Activated naive CD4-positive, alpha-beta T cell treated with Interleukin-2 at 50 U/mL for 16 hours (primary cell): ENCODE results near the gene UFD1.

Experiments used
- DNase-seq: peaks from one replicate; pipeline ENCODE4 v3.0.0-alpha.2; 2020

Gene UFD1

DNA sequence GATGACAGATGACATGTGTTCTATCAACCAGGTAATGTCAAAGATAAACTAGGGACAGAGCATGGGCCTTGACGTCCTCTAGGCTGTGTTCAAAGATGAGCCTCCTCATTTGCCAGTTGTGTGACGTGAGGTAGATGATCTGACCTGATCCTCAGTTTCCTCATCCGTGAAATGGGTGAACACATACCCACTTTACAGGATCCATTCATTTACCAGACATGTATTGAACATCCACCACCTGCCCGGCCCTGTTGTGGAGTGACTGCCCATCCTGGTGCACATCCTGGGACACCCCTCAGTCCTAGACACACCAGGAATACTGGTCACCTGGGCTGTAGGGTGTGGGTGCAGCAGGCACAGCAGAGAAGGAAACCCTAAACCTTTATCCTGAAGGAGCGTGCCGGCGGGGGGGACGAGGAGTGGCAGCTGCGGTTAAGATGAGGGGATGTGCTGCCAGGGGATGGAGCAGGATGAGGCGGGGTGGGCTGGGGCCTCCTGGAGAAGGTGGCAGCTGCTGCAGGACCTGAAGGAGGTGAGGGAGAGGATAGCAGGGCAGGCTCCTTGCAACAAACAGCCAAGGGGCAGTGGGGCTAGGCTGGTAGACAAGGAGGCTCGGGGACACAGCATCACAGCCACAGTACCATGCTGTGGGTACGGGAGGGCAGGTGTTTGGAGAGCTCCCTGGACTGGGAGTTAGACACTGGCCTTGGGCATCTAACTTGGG, 36.8 kb upstream of the UFD1 start:
- no peak for DNase-seq

DNA sequence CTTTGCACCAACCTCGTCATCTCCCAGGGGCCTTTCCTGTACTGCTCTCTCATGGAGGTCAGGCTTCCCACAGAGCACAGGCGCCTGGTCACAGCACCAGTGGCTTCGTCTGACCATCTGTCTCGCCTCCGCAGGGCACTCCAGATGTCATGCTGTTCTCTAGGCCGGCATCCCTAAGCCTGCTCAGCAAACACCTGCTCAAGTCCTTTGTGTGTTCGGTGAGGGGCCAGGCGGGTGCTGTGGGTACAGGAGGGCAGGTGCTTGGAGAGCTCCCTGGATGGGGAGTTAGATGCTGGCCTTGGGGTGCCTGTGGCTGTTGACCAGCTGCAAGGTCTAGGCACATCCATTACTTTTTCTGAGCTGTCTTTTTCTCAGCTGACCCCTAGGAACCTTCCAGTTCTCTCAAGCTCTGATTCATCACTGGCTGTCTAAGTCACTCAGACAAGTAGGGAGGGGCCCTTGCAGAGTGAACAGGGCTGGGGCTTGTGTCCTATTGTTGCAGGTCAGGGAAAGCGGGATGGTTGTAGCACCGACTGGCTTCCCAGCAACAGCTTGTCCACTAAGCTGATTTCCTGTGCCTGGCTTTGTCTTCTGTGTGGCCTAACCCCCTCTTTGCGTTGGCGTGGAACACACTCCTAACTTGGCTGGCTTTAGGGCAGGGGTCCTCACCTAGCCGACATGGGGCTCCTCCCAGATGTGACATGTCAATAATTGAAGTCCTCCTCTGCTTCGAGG, 36.0 kb upstream of the UFD1 start:
- DNase-seq = no peak

DNA sequence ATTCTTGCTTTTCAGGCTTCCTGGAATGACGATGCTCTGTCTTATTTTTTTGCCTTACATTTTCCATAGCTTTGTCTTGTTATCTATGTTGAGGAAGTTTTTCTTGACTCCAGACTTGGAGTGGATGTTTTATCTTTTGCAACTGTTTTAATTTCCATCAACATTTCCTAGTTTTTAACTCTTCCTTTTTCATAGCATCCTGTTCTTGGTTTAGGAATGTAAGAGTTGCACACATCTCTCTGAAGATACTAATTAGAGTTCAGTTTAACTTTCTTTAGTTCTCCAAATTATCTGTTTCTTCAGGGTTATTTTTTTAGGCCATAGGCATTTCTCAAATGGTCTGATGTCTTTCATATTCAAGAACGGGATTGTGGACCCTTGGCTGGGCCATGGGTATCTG, 34.8 kb upstream of the UFD1 start:
- no peak for DNase-seq

DNA sequence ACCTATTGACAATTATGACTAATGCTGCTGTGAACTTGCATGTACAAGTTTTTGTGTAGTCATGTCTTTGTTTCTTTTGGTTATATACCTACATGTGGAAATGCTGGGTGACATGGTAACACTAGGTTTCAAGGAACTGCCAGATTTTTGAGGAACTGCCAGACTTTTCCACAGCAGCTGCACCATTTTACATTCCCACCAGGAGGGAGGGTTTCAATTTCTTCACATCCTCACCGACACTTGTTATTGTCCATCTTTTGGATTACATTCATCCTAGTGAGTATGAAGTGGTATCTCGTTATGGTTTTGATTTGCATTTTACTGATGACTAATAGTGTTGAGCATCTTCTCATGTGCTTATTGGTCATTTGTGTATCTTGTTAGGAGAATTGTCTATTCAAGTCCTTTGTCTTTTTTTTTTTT, 31.9 kb upstream of the UFD1 start:
- no peak for DNase-seq

DNA sequence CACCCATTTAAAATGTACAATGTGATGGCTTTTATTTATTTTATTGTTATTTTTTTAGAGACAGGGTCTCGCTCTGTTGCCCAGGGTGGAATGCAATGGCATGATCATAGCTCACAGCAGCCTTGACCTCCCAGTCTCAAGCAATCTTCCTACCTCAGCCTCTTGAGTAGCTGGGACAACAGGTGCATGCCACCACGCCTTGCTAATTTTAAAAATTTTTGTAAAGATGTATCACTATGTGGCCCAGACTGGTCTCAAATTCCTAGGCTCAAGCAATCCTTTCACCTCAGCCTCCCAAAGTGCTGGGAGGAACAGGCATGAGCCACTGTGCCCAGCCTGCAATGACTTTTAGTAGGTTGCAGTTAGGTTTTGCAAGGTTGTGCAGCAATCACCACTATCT, 30.9 kb upstream of the UFD1 start:
- no peak for DNase-seq

DNA sequence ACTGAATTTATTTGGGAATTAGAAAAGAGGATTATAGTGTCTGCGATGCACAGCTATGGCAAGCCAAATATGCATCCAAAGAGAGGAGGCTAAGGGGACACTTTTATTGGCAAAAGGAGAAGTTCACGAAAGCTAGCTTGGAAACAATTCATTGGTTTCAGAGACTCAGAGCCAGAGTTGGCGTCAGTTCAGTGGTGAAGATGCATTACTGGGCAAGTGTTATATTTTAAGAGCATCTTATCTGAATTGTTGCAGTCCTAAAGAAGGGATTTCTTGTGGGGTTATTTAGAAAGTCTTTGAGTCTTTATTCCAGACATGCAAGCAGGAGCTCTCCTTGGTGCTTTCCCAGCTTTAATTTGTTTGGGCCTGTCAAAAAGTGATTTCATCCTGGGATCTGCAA, 30.2 kb upstream of the UFD1 start:
- DNase-seq = no peak

DNA sequence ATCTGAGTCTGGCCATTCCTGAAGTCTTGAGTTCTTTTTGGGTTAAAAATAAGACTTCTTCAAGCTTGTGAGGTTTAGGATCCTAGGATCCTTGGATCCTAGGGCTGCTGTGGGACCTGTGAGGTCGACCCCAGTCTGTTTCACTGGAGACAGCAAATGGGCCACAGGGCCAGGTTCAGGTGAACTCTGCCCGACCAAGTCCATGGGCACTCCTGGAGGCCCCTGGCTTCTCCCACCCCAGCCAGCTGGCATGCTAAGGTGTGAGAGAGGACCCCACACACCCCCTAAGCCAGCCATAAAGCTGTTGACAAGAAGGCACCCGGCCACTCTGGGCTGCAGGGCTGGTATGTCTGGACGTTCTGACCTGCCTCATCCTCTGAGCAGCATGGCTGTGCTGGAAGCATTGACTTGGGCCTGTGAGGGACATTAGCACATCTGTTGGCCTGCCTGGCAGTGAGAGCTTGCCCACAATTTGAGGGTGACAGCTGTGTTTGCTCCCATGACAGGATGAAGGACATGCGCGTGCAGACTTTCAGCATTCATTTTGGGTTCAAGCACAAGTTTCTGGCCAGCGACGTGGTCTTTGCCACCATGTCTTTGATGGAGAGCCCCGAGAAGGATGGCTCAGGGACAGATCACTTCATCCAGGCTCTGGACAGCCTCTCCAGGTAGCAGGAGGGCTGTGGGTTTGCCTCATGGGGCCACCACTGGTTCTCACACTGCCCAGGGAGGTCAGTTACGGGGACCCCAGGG, 29.2 kb upstream of the UFD1 start:
- no peak for DNase-seq

DNA sequence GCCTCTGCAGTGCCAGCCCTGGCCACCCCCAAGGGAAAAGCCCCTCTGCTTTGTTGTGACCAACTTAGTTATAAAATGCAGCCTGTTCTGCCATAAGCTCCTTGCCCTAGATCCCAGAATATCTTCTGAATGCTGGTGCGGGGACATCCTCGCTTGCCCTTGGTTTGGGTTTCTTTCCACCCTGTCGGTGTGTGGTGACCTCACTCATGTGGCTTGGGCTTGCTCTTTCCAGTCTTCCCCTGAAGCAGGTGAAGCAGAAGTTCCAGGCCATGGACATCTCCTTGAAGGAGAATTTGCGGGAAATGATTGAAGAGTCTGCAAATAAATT, 28.5 kb upstream of the UFD1 start:
- no peak for DNase-seq

DNA sequence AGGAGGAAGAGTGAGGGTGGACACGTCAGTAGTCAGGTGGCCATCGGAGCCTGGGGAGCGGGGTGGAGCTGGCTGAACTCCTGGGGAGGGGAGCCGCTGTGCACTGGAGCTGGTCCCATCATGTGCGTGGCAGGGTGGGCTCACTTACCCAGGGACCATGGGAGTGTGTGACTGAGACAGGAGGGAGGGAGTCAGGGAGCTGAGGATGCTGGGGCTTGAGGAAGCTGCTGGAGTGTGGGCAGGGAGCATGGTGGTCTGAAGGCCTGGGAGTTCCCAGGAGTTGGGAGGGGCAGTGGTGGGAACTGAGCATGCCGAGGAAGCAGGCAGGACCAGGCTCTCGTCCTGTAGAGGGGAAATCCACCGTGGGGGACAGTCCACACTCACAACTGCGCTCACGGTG, 27.2 kb upstream of the UFD1 start:
- DNase-seq = no peak

DNA sequence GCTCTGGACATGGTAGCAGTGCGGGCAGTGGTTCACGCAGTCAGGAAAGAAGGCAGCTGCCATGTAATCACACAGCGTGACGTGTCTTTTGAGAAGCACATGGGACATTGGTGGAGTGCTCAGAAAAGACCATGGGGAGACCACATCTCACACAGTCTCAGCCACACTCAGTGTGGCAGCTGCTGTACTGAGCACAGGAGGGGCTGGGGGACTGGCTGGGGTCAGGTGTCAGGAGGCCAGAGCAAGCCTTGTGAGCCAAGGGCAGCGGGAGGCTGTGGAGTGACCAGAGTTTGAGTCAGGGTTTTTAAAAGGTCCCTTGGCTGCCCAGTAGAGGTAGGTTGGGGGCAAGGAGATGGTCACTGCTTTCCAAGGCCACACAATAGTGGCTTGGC, 26.7 kb upstream of the UFD1 start:
- no peak for DNase-seq

DNA sequence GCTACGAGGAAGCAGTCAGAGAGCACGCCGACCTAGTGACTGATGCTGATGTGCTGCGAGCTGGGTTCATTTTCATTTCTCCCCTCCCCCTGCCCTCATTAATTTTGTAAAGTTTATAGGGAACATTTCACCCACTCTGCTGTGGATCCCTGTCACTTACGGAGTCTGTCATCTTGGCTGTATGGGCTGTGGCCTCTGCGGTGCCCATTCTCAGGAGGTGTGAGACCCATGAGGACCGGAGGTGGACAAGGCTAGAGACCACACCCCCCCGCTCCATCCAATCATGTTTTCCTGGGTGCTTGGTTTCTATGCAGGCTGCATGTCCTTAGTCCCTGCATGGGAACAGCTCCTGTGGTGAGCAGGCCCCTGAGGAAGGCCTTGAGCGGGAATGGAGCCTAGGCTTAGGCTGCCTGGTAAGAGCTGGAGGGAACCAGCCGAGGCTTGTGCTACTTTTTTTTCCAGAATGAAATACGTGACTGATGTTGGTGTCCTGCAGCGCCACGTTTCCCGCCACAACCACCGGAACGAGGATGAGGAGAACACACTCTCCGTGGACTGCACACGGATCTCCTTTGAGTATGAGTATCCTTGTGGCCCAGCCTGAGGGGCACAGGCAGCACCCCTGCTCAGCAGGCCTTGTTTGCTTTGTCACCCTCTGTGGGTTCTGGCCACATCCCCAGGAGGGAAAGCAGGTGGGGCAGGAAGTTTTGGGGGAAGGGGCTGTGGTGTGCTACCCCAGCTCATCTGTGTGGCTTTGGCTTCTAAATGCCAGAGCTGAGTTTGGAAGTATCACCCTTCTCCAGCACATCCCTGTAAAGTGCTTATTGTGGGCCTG, 26.1 kb upstream of the UFD1 start:
- no peak for DNase-seq

DNA sequence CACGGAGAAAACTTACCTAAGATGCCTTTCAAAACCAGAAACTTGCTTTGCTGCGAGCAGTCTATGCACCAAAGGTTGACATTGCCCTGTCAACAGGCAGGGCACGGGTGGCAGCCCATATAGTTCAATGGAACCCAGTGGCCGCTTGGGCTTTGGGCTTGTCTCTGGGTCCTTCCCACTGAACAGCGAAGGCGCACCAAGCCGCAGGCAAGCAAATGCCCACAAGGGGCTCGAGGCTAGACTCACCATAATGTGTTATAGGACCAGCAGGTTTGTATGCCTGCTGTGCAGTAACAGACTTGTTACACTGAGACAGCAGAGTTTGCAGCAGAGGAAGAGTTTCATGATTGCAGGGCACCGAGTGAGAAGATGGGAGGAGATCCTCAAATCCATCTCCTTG, 24.9 kb upstream of the UFD1 start:
- no peak for DNase-seq

DNA sequence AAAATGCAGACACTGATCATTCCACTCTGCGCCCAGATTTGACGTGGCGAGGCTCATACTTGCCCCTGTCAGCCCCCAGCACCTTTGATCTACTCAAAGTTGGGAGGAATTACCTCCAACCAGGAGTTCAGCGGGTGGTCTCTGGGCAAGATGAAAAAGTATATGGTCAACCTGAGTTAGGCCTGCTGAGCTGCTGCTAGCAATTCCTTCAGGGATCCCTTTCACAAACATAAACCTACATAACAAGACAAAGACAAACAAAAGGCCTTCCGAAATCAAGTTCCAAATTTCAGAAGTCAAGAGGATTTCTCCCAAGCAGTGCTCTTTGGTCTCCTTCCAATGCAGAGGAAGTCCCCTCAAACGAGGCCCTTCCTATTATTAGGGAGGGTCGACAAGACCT, 24.4 kb upstream of the UFD1 start:
- DNase-seq = no peak

DNA sequence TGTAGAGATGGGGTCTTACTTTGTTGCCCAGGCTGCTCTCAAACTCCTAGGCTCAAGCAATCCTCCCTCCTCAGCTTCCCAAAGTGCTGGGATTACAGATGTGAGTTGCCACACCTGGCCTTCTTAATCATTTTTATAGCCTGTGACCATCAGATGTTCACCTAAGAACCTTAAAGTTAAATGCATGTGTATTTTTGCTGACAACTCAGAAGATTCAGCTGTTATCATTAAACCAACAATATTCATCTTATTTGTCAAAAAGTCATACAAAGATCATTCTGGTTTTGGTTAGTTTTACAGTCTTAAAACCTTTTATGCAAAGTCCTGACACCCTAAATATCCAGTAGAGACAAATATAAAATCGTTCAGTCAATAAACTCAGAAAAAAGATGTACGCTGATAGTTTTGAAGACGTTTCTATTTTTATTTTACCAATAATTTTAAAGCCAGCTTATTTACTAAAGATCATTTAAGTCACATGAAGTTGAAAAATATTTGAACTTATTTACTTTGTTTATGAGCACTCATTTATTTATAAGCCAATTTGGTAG, 23.0 kb upstream of the UFD1 start:
- no peak for DNase-seq

DNA sequence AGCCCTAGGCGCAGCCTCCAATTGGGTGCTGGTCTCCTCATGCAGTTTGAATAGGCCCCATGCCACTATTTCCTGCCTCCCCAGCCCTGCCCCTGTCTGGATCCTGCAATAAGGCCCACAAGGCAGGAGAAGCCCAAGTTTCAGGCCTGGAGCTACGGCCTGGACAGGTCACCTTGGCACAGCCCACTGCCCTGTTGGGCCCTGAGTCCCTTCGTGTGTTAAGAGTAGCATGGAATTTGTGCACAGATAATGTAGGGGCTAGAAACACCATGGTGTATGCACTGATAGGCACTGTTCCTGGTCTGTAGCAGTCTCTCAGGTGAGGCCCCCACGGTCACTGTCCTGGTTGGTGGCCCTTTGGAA, 20.9 kb upstream of the UFD1 start:
- DNase-seq = no peak

DNA sequence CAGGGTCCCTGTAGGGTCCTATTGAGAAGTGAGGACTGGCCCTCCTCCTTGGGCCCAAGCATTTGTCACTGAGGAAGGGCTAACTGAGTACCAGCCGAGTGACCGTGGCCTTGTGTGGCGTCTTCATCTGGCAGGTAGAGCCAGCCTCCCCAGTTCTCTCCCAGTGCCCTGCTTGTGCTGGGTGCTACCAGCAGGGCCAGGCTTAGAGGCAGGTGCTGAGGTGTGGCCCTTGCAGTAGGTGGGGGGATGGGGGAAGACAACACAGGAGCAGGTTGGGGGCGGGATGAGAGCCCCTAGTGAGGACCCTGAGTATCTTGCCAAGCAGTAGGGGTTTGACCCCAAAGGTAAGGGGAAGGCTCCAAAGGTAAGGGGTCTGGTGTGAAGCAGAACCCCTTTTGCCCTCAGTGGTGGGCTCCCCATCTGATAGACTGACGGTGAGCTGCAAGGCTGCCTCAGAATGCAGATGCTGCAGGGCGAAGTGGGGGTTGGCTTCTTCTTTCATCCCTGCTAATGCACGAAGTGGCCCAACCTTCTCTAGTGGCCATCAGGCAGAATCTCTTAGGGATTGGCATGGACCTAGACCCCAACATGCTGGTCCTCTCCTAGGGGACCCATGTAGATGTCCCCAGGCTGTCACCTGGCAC, 20.4 kb upstream of the UFD1 start:
- DNase-seq = no peak

DNA sequence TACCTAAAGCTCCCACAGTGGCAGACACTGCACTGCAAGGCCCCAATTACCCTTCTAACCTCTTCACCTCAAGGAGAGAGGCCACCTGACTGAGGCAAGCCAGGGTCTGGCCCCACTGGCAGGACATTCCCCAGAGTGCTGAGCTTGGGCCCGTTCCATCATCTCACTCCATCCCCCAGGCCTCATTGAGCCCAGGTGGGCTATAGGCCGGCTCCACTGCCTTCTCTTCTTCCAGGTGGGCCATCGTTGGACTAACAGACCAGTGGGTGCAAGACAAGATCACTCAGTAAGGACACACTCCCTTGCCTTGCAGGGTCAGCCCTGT, 19.8 kb upstream of the UFD1 start:
- DNase-seq = no peak

DNA sequence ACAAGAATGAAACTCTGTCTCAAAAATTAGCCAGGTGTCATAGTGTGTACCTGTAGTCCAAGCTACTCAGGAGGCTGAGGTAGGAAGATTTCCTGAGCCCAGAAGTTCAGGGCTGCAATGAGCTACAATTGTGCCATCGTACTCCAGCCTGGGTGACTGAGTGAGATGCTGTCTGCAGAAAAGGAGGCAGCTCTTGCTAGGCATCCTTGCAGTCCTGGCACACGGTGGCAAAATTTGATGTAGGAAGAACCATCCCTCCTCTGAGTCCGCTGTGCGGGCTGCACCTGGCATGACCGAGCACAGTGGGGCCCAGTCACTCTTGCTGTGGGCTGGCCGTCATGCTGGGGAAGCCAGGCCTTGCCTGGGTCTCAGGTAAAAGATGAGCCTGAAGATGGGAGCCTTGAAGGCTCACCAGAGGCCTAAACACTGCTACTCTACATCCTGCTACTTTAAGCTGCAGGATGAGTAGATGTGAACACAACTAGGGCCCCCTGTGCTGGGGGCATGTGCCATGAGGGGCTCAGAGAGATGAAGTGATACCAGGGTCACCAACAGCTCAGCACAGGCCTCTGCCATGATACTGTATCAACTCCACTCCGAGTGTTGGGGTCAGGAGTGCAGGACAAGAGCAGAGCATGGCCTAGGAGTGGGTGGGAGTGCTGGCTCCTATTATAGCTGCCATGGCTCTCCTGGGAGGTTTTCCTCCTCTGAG, 19.3 kb upstream of the UFD1 start:
- DNase-seq = no peak

DNA sequence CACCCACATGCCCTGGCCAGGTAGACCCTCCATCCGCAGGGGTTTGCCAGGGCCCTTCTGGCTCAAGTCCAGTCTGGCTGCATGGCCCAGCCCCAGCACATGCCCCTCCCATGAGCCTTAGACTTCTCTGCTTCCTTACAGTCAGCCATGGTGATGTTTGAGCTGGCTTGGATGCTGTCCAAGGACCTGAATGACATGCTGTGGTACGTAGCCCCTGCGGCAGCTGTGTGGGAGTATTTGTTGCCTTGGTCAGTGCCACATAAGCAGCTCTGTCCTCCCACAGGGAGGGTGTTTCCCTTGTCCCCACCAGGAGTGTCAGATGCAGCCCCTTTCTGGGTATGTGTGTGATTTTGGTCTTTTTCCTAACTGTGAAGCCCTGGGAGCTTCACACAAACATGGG, 18.3 kb upstream of the UFD1 start:
- no peak for DNase-seq

DNA sequence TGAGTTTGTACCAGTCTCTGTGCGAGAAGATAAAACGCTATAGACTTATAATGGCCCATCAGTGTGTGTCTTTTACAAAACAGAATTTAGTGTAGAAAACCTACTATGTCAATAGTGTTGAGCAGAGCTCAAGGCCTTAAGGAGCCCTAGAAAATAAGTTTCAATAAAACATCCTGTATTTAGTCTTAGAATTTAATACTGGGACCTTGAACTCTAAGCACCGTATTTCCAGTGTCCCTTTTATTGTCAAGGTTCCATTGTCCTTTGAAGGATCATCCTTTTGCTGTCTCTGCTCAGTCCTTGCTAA, 17.3 kb upstream of the UFD1 start:
- DNase-seq = no peak

DNA sequence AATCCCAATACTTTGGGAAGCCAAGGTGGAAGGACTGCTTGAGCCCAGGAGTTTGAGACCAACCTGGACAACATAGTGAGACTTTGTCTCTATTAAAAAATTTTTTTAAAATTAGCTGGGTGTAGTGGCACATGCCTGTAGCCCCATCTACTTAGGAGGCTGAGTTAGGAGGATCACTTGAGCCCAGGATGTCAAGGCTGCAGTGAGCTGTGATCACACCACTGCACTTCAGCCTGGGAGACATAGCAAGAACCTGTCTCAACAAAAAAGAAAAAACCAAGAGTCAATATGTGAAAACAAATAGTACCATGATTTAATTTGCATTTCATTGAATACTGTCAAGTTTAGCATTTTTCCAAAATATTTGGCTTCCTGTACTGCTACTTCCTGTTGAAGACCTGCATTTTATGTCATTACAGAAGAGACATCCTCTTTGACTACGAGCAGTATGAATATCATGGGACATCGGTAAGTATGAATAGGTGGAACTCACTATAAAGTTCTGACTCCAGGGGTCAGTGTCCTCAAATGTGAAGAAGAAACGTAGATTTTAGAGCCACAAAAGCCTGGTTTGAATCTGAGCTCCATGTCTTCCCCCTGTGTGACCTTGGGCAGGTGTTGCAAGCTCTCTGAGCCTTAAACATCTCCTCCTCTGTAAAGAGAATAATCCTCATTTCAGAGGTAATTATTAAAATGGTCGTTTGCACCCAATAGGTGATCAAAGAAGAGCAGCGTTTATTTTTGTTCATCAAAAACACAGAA, 16.8 kb upstream of the UFD1 start:
- DNase-seq = no peak
